ENCODE measurements around the gene TNFAIP8L1. TPM values are rescaled to one million over a fixed set of nuclear protein-coding genes. Genes with fewer than 3 reads are reported as not detected.
A peak's percentile ranks its signal among the peaks of the same experiment; 100 is the strongest.

The TNFAIP8L1 gene
- total RNA-seq, 2 experiments from 2014 or later, result 19.9 to 20.4 TPM

DNA sequence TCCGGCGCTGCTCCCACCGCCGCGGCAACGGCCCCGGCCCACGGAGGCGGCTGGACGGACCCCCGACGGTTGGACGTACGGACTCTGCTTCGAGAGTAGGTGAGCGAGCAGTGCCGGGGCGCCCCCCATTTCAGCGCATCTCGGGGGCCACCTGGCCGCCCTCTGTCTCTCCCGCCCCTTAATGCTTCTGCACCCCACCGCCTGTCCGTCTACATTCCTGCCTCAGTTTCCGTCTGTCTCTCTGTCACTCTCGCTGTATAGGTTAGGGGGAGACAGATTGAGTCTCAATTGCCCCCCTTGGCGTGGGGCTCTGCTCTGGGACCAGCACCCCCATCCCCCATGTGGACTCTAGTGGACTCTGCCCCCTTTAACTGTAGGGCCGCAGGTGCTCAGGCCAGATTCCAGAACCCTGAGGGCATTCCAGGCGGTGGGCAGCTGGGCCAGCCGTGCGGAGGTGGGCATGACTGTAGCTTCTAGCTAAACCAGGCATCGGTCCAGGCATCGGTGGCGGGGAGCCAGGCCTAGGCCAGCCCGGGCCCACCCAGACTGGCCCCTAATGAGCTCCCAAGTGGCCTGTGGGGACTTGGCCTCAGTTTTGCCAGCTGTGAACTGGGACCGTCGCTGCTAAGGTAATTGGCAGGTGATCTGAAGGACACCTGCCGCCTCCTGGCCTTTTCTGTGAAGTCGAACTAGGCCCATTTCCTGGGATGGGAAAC, 373 bp downstream of the TNFAIP8L1 start:
- no peaks in the 10 kb centered on the region for H3K36me3 Mint-ChIP-seq (ENCODE audit: low read depth)
- DNase-seq, result peak; percentile 30
- intact Hi-C loops (cut with micrococcal nuclease), result loop anchor here (1.0 kb wide), 4 partner anchors 31 to 168 kb away; partner anchors contain the start of genes FEM1A and MYDGF
- peaks cover 35% of the 10 kb centered on the region for H3K4me1 Mint-ChIP-seq (ENCODE audit: low read depth)
- no peaks in the 10 kb centered on the region for H3K9me3 Mint-ChIP-seq
- CTCF ChIA-PET, result interaction anchor here (0.8 to 1.4 kb wide), 4 partner anchors 12 to 75 kb away, joined by 3 to 4 read pairs (median 3); no protein-coding TSS in a partner anchor
- H3K4me3 Mint-ChIP-seq, result peak overlapping the region; percentile 80
- H3K27ac Mint-ChIP-seq, result peak overlapping the region; percentile 72
- H3K27me3 Mint-ChIP-seq (ENCODE audit: low read depth), result no peaks in the 10 kb centered on the region

DNA sequence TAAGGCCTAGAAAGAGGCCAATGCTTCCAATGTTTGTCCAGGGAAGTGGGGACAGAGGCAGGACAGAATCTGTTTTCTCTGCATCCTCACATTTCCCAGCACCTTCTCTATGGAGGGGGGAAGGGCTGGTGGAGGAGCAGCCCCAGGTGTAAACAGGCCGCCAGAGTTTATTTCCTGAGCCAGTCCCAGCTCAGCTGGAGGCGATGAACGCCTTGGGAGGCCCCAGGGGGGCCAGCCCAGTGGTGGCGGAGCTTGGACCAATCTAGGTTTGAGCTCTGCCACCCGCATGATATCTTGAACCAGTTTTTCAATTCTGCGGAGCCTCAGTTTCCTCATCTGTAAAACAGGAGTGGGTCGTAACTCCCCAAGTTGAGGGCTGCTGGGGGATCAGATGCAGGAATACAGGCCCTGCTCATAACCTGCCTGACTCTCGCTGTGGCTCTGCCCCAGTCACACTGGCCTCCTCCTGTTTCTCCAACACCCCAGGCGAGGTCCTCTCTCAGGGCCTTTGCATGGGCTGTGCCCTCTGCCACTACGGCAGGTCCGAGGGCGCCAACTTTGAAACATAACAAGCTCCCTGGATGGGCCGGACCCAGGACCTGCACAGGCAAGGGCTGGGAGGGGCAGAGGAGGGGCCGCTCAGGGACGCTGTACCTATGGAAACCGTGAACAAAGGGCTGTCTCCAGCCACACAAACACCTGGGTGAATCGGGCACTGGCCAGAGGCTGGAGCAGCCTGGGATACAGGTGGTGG, 1.1 kb downstream of the TNFAIP8L1 start:
- Mint-ChIP-seq H3K4me3 (peak overlapping the region; percentile 80), H3K36me3 (ENCODE audit: low read depth) (no peaks in the 10 kb centered on the region), H3K27me3 (ENCODE audit: low read depth) (no peaks in the 10 kb centered on the region), H3K4me1 (ENCODE audit: low read depth) (peaks cover 35% of the 10 kb centered on the region), H3K27ac (peak overlapping the region; percentile 77), H3K9me3 (no peaks in the 10 kb centered on the region)
- CTCF ChIA-PET, result interaction anchor here (0.8 to 1.4 kb wide), 4 partner anchors 11 to 76 kb away, joined by 3 to 4 read pairs (median 3); no protein-coding TSS in a partner anchor
- DNase-seq, result no peak
- intact Hi-C loops (cut with micrococcal nuclease), result no loop called here

GRCh38 chr19:4641132-4641531, 1.8 kb downstream of the TNFAIP8L1 start:
- no peaks in the 10 kb centered on the region for H3K9me3 Mint-ChIP-seq
- CTCF ChIA-PET, result interaction anchor here (0.7 kb wide), 1 partner anchor 8 kb away, joined by 3 read pairs; no protein-coding TSS in a partner anchor
- H3K4me3 Mint-ChIP-seq, result no peak overlapping the region

GRCh38 chr19:4642625-4643024, 3.3 kb downstream of the TNFAIP8L1 start:
- H3K27ac Mint-ChIP-seq, result no peak overlapping the region
- no peak for DNase-seq
- H3K4me3 Mint-ChIP-seq, result peak overlapping the region; percentile 21
- peaks cover 7% of the 10 kb centered on the region for H3K36me3 Mint-ChIP-seq (ENCODE audit: low read depth)
- CTCF ChIA-PET, result no interaction called here
- H3K27me3 Mint-ChIP-seq (ENCODE audit: low read depth), result no peaks in the 10 kb centered on the region
- H3K9me3 Mint-ChIP-seq, result no peaks in the 10 kb centered on the region
- intact Hi-C loops (cut with micrococcal nuclease), result no loop called here
- H3K4me1 Mint-ChIP-seq (ENCODE audit: low read depth), result peaks cover 27% of the 10 kb centered on the region

More at GRCh38 chr19:4641132-4641531, 1.8 kb downstream of the TNFAIP8L1 start:
- no peak for DNase-seq
- peaks cover 3% of the 10 kb centered on the region for H3K36me3 Mint-ChIP-seq (ENCODE audit: low read depth)
- H3K27me3 Mint-ChIP-seq (ENCODE audit: low read depth), result no peaks in the 10 kb centered on the region
- H3K4me1 Mint-ChIP-seq (ENCODE audit: low read depth), result peaks cover 35% of the 10 kb centered on the region
- intact Hi-C loops (cut with micrococcal nuclease), result no loop called here
- no peak overlapping the region for H3K27ac Mint-ChIP-seq

- H3K27ac Mint-ChIP-seq, result no peak overlapping the region
- no peaks in the 10 kb centered on the region for H3K9me3 Mint-ChIP-seq
- peaks cover 7% of the 10 kb centered on the region for H3K36me3 Mint-ChIP-seq (ENCODE audit: low read depth)
- CTCF ChIA-PET, result interaction anchor here (0.6 to 2.2 kb wide), 3 partner anchors 9 to 267 kb away, joined by 3 to 9 read pairs (median 4); no protein-coding TSS in a partner anchor
- H3K4me3 Mint-ChIP-seq, result no peak overlapping the region
- no peaks in the 10 kb centered on the region for H3K27me3 Mint-ChIP-seq (ENCODE audit: low read depth)
- peaks cover 17% of the 10 kb centered on the region for H3K4me1 Mint-ChIP-seq (ENCODE audit: low read depth)
- intact Hi-C loops (cut with micrococcal nuclease), result no loop called here
- DNase-seq, result no peak
These were observed 6.4 kb downstream of the TNFAIP8L1 start for GRCh38 chr19:4645718-4646117.

- peaks cover 7% of the 10 kb centered on the region for H3K36me3 Mint-ChIP-seq (ENCODE audit: low read depth)
- H3K4me1 Mint-ChIP-seq (ENCODE audit: low read depth), result peaks cover 7% of the 10 kb centered on the region
- no peak for DNase-seq
- no peaks in the 10 kb centered on the region for H3K27me3 Mint-ChIP-seq (ENCODE audit: low read depth)
- CTCF ChIA-PET, result interaction anchor here (0.5 to 1.4 kb wide), 3 partner anchors 11 to 20 kb away, joined by 3 to 7 read pairs (median 5); no protein-coding TSS in a partner anchor
- no peak overlapping the region for H3K4me3 Mint-ChIP-seq
- no peaks in the 10 kb centered on the region for H3K9me3 Mint-ChIP-seq
- intact Hi-C loops (cut with micrococcal nuclease), result no loop called here
- no peak overlapping the region for H3K27ac Mint-ChIP-seq
These were observed 8.6 kb downstream of the TNFAIP8L1 start for GRCh38 chr19:4647676-4648644.

DNA sequence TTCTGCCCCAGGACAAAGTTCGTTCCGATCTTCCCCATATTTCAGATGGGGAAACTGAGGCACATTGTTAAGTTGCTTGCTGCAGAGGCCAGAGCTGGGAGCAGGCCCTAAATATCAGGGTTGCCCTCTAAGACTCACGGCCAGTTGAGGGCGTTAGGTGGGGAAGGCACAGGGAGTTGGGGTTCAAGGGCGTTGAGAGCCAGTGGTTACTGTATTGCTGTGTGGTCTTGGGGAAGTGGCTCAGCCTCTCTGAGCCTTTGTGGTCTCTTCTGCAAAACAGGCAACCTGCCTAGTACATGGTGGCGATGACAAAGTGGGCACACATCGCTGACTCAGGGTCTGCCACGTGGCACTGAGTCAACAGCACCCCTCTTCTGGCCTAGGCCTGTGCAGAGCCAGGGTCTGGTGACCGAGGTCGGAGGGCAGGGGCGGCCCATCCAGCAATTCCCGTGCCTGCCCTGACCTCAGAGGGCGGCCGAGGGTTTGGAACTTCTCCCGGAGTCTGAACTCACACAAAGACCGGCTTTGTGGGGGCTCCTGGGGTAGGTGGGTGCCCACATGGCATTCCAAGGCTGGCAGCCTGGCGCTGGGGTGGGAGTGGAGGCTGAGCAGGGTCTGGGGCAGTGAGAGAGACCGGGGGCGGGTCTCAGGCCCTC, 10.2 kb downstream of the TNFAIP8L1 start:
- Mint-ChIP-seq H3K27ac (no peak overlapping the region), H3K9me3 (no peaks in the 10 kb centered on the region), H3K27me3 (ENCODE audit: low read depth) (no peaks in the 10 kb centered on the region), H3K36me3 (ENCODE audit: low read depth) (peaks cover 8% of the 10 kb centered on the region), H3K4me3 (no peak overlapping the region), H3K4me1 (ENCODE audit: low read depth) (peaks cover 7% of the 10 kb centered on the region)
- CTCF ChIA-PET, result interaction anchor here (0.5 to 0.6 kb wide), 2 partner anchors 33 to 153 kb away, joined by 3 to 7 read pairs; no protein-coding TSS in a partner anchor
- intact Hi-C loops (cut with micrococcal nuclease), result no loop called here
- no peak for DNase-seq

DNA sequence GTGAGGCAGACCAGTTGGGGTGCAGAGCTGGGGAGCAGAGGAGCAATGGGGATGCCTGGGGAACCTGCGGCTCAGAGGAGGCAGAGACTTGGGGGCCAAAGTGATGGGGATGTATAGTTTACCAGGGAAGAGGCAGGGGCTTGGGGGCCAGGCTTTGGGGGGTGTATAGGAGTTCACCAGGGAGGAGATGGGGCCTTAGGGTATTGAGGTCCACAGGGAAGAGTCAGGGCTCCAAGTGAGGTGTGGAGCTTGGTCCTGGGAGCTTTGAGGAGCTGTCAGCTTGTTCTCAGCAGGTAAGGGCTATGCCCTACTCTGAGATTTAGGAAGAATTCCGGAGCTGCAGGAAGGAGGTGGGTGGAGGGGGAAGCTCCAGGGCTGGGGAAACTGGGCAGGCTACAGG, 10.8 kb downstream of the TNFAIP8L1 start:
- Mint-ChIP-seq H3K36me3 (ENCODE audit: low read depth) (peaks cover 14% of the 10 kb centered on the region), H3K27ac (no peak overlapping the region), H3K9me3 (no peaks in the 10 kb centered on the region), H3K27me3 (ENCODE audit: low read depth) (no peaks in the 10 kb centered on the region), H3K4me3 (no peak overlapping the region), H3K4me1 (ENCODE audit: low read depth) (peaks cover 7% of the 10 kb centered on the region)
- intact Hi-C loops (cut with micrococcal nuclease), result no loop called here
- CTCF ChIA-PET, result interaction anchor here (0.6 kb wide), 2 partner anchors 17 to 34 kb away, joined by 3 read pairs; no protein-coding TSS in a partner anchor
- no peak for DNase-seq

GRCh38 chr19:4652075-4652474, 12.8 kb downstream of the TNFAIP8L1 start:
- intact Hi-C loops (cut with micrococcal nuclease), result no loop called here
- CTCF ChIA-PET, result interaction anchor here (0.9 kb wide), 1 partner anchor 12 kb away, joined by 3 read pairs; no protein-coding TSS in a partner anchor

DNA sequence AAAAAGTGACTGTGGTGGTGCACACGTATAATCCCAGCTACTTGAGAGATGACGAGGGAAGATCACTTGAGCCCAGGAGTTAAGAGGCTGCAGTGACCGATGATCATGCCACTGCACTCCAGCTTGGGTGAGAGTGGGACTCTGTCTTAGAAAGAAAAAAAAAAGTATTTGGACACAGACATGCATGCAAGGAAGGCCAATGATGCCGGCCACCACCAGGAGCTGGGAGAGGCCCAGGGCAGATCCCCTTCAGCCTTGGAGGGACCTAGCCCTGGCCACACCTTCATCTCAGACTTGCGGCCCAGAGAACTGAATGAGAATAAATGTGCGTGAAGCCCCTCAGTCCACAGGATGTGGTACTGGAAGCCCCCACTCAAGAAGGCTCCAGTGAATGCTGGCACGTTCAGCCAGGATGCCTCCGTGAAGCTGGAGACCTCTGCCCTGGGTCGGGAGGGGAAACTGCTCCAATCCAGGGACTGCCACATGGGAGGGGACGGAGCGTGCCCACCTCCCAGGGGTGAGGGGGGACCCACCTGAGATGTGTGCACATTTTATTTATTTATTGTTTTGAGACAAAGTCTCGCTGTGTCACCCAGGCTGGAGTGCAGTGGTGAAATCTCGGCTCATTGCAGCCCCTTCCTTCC, 14.6 kb downstream of the TNFAIP8L1 start:
- Mint-ChIP-seq H3K27me3 (ENCODE audit: low read depth) (no peaks in the 10 kb centered on the region), H3K27ac (no peak overlapping the region), H3K9me3 (no peaks in the 10 kb centered on the region), H3K4me1 (ENCODE audit: low read depth) (peaks cover 3% of the 10 kb centered on the region), H3K36me3 (ENCODE audit: low read depth) (peaks cover 12% of the 10 kb centered on the region), H3K4me3 (no peak overlapping the region)
- CTCF ChIA-PET, result no interaction called here
- no peak for DNase-seq
- intact Hi-C loops (cut with micrococcal nuclease), result no loop called here

More at GRCh38 chr19:4652075-4652474, 12.8 kb downstream of the TNFAIP8L1 start:
- no peak for DNase-seq
- Mint-ChIP-seq H3K36me3 (ENCODE audit: low read depth) (peaks cover 9% of the 10 kb centered on the region), H3K27ac (no peak overlapping the region), H3K27me3 (ENCODE audit: low read depth) (no peaks in the 10 kb centered on the region), H3K9me3 (no peaks in the 10 kb centered on the region), H3K4me3 (no peak overlapping the region), H3K4me1 (ENCODE audit: low read depth) (peaks cover 7% of the 10 kb centered on the region)

Measured in activated naive CD4-positive, alpha-beta T cell treated with anti-CD3 and anti-CD28 coated beads for 36 hours (primary cell).